Pancreas (tissue), 10 donors: ENCODE results near the gene CCDC192. TPM values are rescaled to one million over a fixed set of nuclear protein-coding genes. Genes with fewer than 3 reads are reported as not detected.

ENCODE experiments used
- ATAC-seq, 4 donors: fragments of 200-7000 bp; cut with Tn5 transposase; one replicate each; pipeline versions ENCODE4 v1.8.0 to v1.9.1; 2020; ENCODE audit warnings: mild to moderate bottlenecking in 4 of 4, moderate library complexity in 4 of 4
- DNase-seq, 6 donors: peaks; one replicate each; pipeline ENCODE4 v3.0.0-alpha.2; 2020
- FAIRE-seq: peaks from 2 replicates; lab custom pipeline; 2012; peaks lifted over from hg19 to GRCh38; lab: Jason Lieb, UNC
- H3K27ac ChIP-seq, 4 donors: fragments of 200-600 bp; sonication (generic); 1 replicate in 3 of 4; 2 replicates in 1 of 4; pipeline versions ENCODE4 v1.5.0 to v1.8.0; 2020
- H3K27me3 ChIP-seq, 4 donors: fragments of 200-600 bp; one replicate each; pipeline ENCODE4 v1.8.0; 2021
- H3K36me3 ChIP-seq, 3 donors: fragments of 200-600 bp; sonication (generic) in 1 of 3; one replicate each; pipeline versions ENCODE4 v1.5.0 to v1.8.0; 2020 to 2021
- H3K4me1 ChIP-seq, 3 donors: fragments of 200-600 bp; one replicate each; pipeline ENCODE4 v1.8.0; 2021
- H3K4me3 ChIP-seq, 4 donors: fragments of 200-600 bp; sonication (generic) in 2 of 4; one replicate each; pipeline versions ENCODE4 v1.5.0 to v1.8.0; 2020 to 2021
- H3K9me3 ChIP-seq, 4 donors: fragments of 200-600 bp; one replicate each; pipeline ENCODE4 v1.8.0; 2021
- CTCF ChIP-seq, 4 donors: fragments of 200-600 bp; sonication (generic) in 3 of 4; IDR thresholded peaks; one replicate each; pipeline versions ENCODE4 v1.5.0 to v1.8.0; 2021; ENCODE audit warnings: antibody characterized with exemption in 4 of 4
- WGBS, 2 donors: extraction: QIAGEN DNeasy Blood & Tissue Kit; methylation state at CpG; one replicate each; pipeline ENCODE4 v1.1.7; 2013; 5-methylcytosine and 5-hydroxymethylcytosine counted together
- intact Hi-C, 3 donors: fragments of 100-400 bp; cut with DNase I; formaldehyde crosslinking; loops; one replicate each; pipeline versions ENCODE4 v1.11.1 to v1.14.2; 2022
- polyA plus RNA-seq, 2 donors: library from polyadenylated mRNA; stranded (reverse); fragments of 200-250 nt; gene quantifications; one replicate each; pipeline ENCODE4 v1.2.3, GENCODE V29; 2013
- total RNA-seq, 6 donors: library from RNA; stranded (reverse); fragmentation: NEBNext Ultra II Directional in 4 of 6; extraction: Animal tissue kit (Norgen Biotek cat#: 25700) in 4 of 6; gene quantifications; one replicate each; pipeline versions ENCODE4 v1.2.1 to v1.2.4, GENCODE V29; 2021 to 2023
- donor health status: healthy with polysubstance abuse.
- donor health status: DM: no; HTN: no; CAD: no; lungs with moderate emphysema.
- donor health status: DM: no; HTN: no; CAD: no.
- donor health status: control.
- donor health status: control.
- donor health status: Bipolar disorder and iron deficiency.
- donor health status: DM: yes; HTN: yes; CAD: no.
- donor health status: DM: no; HTN: no; CAD: no.
- donor health status: DM: no; HTN: no; CAD: no.
- donor health status: DM: yes; HTN: yes; CAD: no.

The CCDC192 gene
- total and polyA plus RNA-seq, 8 donors, result not detected

- Histone ChIP-seq H3K27me3 (no peaks in the 10 kb centered on the region), H3K4me1 (no peaks in the 10 kb centered on the region), H3K36me3 (no peaks in the 10 kb centered on the region), H3K9me3 (no peaks in the 10 kb centered on the region), H3K27ac (no peak overlapping the region), H3K4me3 (no peak overlapping the region)
- FAIRE-seq (no peak), DNase-seq (peak in 1 of 6 donors; percentile 26), ATAC-seq (peak in 2 of 4 donors; percentile 35 to 39)
- intact Hi-C loops, result loop anchor here in 1 of 3 donors (10.0 kb wide), 1 partner anchor 334 kb away; no protein-coding TSS in a partner anchor
- no peak for TF ChIP-seq CTCF (IDR thresholded peaks at IDR 0.05)
- WGBS, 2 donors, result 49 to 54% methylated on average over 4 of the region's 4 CpGs
Observed at GRCh38 chr5:127870914-127871313, 167.7 kb downstream of the CCDC192 start.

- 64 to 75% methylated on average over 8 of the region's 8 CpGs for WGBS, 2 donors
- FAIRE-seq (no peak), ATAC-seq (peak in 1 of 4 donors; percentile 35), DNase-seq (no peak)
- Histone ChIP-seq H3K4me3 (no peak overlapping the region), H3K27ac (no peak overlapping the region), H3K36me3 (no peaks in the 10 kb centered on the region), H3K27me3 (no peaks in the 10 kb centered on the region), H3K4me1 (no peaks in the 10 kb centered on the region), H3K9me3 (no peaks in the 10 kb centered on the region)
- TF ChIP-seq CTCF (IDR thresholded peaks at IDR 0.05), result no peak
- intact Hi-C loops, result loop anchor here in 1 of 3 donors (10.0 kb wide), 1 partner anchor 333 kb away; no protein-coding TSS in a partner anchor
Observed at GRCh38 chr5:127871503-127872153, 168.4 kb downstream of the CCDC192 start.

GRCh38 chr5:127872494-127872893 is 169.3 kb downstream of the CCDC192 start:
- intact Hi-C loops, result loop anchor here in 1 of 3 donors (10.0 kb wide), 1 partner anchor 332 kb away; no protein-coding TSS in a partner anchor
- DNase-seq, result no peak
- no peaks in the 10 kb centered on the region for H3K9me3 ChIP-seq
- H3K27ac ChIP-seq, result no peak overlapping the region
- no peaks in the 10 kb centered on the region for H3K36me3 ChIP-seq
- H3K4me3 ChIP-seq, result no peak overlapping the region
- FAIRE-seq, result no peak
- no peak for ATAC-seq
- TF ChIP-seq CTCF (IDR thresholded peaks at IDR 0.05), result no peak
- H3K27me3 ChIP-seq, result no peaks in the 10 kb centered on the region
- no peaks in the 10 kb centered on the region for H3K4me1 ChIP-seq

- TF ChIP-seq CTCF (IDR thresholded peaks at IDR 0.05), result no peak
- no peaks in the 10 kb centered on the region for H3K4me1 ChIP-seq
- H3K36me3 ChIP-seq, result no peaks in the 10 kb centered on the region
- intact Hi-C loops, result loop anchor here in 1 of 3 donors (10.0 kb wide), 1 partner anchor 329 kb away; no protein-coding TSS in a partner anchor
- 19 to 23% methylated on average over 8 of the region's 8 CpGs for WGBS, 2 donors
- H3K27me3 ChIP-seq, result no peaks in the 10 kb centered on the region
- no peaks in the 10 kb centered on the region for H3K9me3 ChIP-seq
- no peak overlapping the region for H3K4me3 ChIP-seq
- no peak for FAIRE-seq
- peak in 4 of 6 donors; percentile 19 to 51 (median 34) for DNase-seq
- H3K27ac ChIP-seq, result peak overlapping the region in 2 of 4 donors; percentile 40 to 44
- peak; percentile 80 to 91 (median 89) for ATAC-seq
Observed at GRCh38 chr5:127875235-127876021, 172.2 kb downstream of the CCDC192 start.
